SH-SY5Y (cell line): Measurements from ENCODE around the gene BCL6.

ENCODE experiments used
- GATA2 ChIP-seq: IDR thresholded peaks from 2 replicates; pipeline ENCODE4 v1.6.1; 2011; ENCODE audit warnings: mild to moderate bottlenecking, low read depth, low read length
- GATA3 ChIP-seq: IDR thresholded peaks from 2 replicates; pipeline ENCODE4 v1.6.1; 2011; ENCODE audit warnings: low read depth, mild to moderate bottlenecking, low read length, moderate library complexity

DNA sequence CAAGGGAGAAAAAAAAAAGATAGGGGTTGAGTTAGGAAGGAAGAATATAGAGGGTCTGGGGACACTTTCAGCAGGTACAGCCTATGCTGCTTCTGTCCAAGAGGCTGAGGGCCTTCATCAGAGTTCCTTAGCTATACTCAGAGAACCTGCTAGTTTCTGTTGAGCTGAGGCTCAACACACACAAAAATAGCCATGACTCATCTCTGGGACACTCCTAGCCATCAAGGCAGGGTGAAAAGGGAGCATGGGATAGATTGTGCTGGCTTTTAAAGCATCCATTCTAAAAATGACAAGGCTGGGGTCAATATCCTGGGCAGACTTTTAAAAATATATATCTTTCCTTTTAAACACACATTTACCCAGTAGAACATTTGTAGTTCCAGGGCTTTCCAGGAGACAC, 40.1 kb downstream of the BCL6 start:
- TF ChIP-seq GATA3, result no peak
- TF ChIP-seq GATA2, result no peak
